DOHH2 (cell line): ENCODE results near the gene RINL.

Source experiments
- H3F3A ChIP-seq: fragments of 200-600 bp; sonication (generic), shearing (Covaris generic); 2 replicates; pipeline ENCODE4 v1.6.0; 2016; ENCODE audit warnings: antibody characterized with exemption, mild to moderate bottlenecking; ENCODE audit not compliant: control insufficient read depth, insufficient read depth
- H3K27ac ChIP-seq: fragments of 200-600 bp; sonication (generic); 2 replicates; pipeline ENCODE4 v1.5.1; 2014; ENCODE audit warnings: low read depth, mild to moderate bottlenecking, low read length, moderate library complexity
- H3K27me3 ChIP-seq: fragments of 200-600 bp; sonication (generic); 2 replicates; pipeline ENCODE4 v1.6.1; 2014; ENCODE audit warnings: mild to moderate bottlenecking, low read length, mixed read lengths; ENCODE audit not compliant: control insufficient read depth
- H3K36me3 ChIP-seq: fragments of 200-600 bp; sonication (generic); 2 replicates; pipeline ENCODE4 v1.6.1; 2014; ENCODE audit warnings: mild to moderate bottlenecking, low read length, moderate library complexity, mixed read lengths; ENCODE audit not compliant: control insufficient read depth
- H3K4me1 ChIP-seq: fragments of 200-600 bp; sonication (generic); 2 replicates; pipeline ENCODE4 v1.6.1; 2014; ENCODE audit warnings: mild to moderate bottlenecking, low read length, mixed read lengths; ENCODE audit not compliant: control insufficient read depth
- H3K4me2 ChIP-seq: fragments of 200-600 bp; sonication (generic); 2 replicates; pipeline ENCODE4 v1.6.0; 2014; ENCODE audit warnings: mild to moderate bottlenecking, low read length, moderate library complexity
- H3K4me3 ChIP-seq: fragments of 200-600 bp; sonication (generic); 2 replicates; pipeline ENCODE4 v1.5.1; 2014; ENCODE audit warnings: mild to moderate bottlenecking, low read length, mixed read lengths
- H3K79me2 ChIP-seq: fragments of 200-600 bp; sonication (generic); 2 replicates; pipeline ENCODE4 v1.6.1; 2014; ENCODE audit warnings: mild to moderate bottlenecking, low read length, mixed read lengths; ENCODE audit not compliant: control insufficient read depth
- H3K9me2 ChIP-seq: fragments of 200-600 bp; sonication (generic); replicated peaks from 2 replicates; pipeline ENCODE4 v1.6.1; 2014; ENCODE audit warnings: mild to moderate bottlenecking, low read length, mixed read lengths; ENCODE audit not compliant: control insufficient read depth
- H3K9me3 ChIP-seq: fragments of 200-600 bp; sonication (generic); 2 replicates; pipeline ENCODE4 v1.6.1; 2014; ENCODE audit warnings: antibody characterized with exemption, low read length, mixed read lengths; ENCODE audit not compliant: control insufficient read depth, insufficient read depth
- H4K20me1 ChIP-seq: fragments of 200-600 bp; sonication (generic); 2 replicates; pipeline ENCODE4 v1.6.0; 2014; ENCODE audit warnings: low read depth, mild to moderate bottlenecking, antibody characterized with exemption, low read length, moderate library complexity; ENCODE audit not compliant: control insufficient read depth, insufficient read depth
- CTCF ChIP-seq: fragments of 200-600 bp; sonication (generic); IDR thresholded peaks from one replicate; pipeline ENCODE4 v1.5.1; 2014; ENCODE audit warnings: antibody characterized with exemption, mild to moderate bottlenecking, low read depth, low read length; ENCODE audit not compliant: poor library complexity, severe bottlenecking
- EZH2phosphoT487 ChIP-seq: fragments of 200-600 bp; sonication (generic); IDR thresholded peaks from 2 replicates; pipeline ENCODE4 v1.6.1; 2017; ENCODE audit warnings: borderline replicate concordance, mild to moderate bottlenecking, antibody characterized with exemption, low read length, moderate library complexity, mixed read lengths

The RINL gene

GRCh38 chr19:38838208-38838985 is 39.7 kb downstream of the RINL start:
- Histone ChIP-seq H3K27me3 (no peaks in the 10 kb centered on the region), H3K79me2 (peaks cover 27% of the 10 kb centered on the region), H3K9me2 (no peaks in the 10 kb centered on the region), H3K4me2 (no peak overlapping the region), H3K36me3 (peaks cover 80% of the 10 kb centered on the region), H3K27ac (no peak overlapping the region), H3F3A (peaks cover 65% of the 10 kb centered on the region), H3K9me3 (no peaks in the 10 kb centered on the region), H4K20me1 (peaks cover 8% of the 10 kb centered on the region; the same call in 1 of the 2 replicates), H3K4me3 (no peak overlapping the region), H3K4me1 (peaks cover 14% of the 10 kb centered on the region)
- TF ChIP-seq CTCF (no peak), EZH2phosphoT487 (no peak)

GRCh38 chr19:38837656-38838121 is 40.4 kb downstream of the RINL start:
- H3K4me3 ChIP-seq, result no peak overlapping the region
- TF ChIP-seq EZH2phosphoT487, result no peak
- no peak for TF ChIP-seq CTCF
- H3K79me2 ChIP-seq, result peaks cover 20% of the 10 kb centered on the region
- H4K20me1 ChIP-seq, result peaks cover 7% of the 10 kb centered on the region; the same call in 1 of the 2 replicates
- H3K4me2 ChIP-seq, result no peak overlapping the region
- no peaks in the 10 kb centered on the region for H3K9me2 ChIP-seq
- H3K36me3 ChIP-seq, result peaks cover 73% of the 10 kb centered on the region
- H3F3A ChIP-seq, result peaks cover 69% of the 10 kb centered on the region
- no peak overlapping the region for H3K27ac ChIP-seq
- no peaks in the 10 kb centered on the region for H3K9me3 ChIP-seq
- peaks cover 7% of the 10 kb centered on the region for H3K4me1 ChIP-seq
- H3K27me3 ChIP-seq, result no peaks in the 10 kb centered on the region

- Histone ChIP-seq H3K4me1 (peaks cover 11% of the 10 kb centered on the region), H3K4me3 (no peak overlapping the region)
These were observed 41.0 kb downstream of the RINL start for GRCh38 chr19:38836983-38837626.

More at GRCh38 chr19:38836983-38837626, 41.0 kb downstream of the RINL start:
- no peak overlapping the region for H3K27ac ChIP-seq
- no peaks in the 10 kb centered on the region for H3K27me3 ChIP-seq
- no peaks in the 10 kb centered on the region for H3K9me3 ChIP-seq
- no peak for TF ChIP-seq EZH2phosphoT487
- TF ChIP-seq CTCF, result no peak
- H3K4me2 ChIP-seq, result no peak overlapping the region
- H4K20me1 ChIP-seq, result peaks cover 7% of the 10 kb centered on the region; the same call in 1 of the 2 replicates
- H3K9me2 ChIP-seq, result no peaks in the 10 kb centered on the region
- peaks cover 66% of the 10 kb centered on the region for H3F3A ChIP-seq
- H3K36me3 ChIP-seq, result peaks cover 67% of the 10 kb centered on the region
- H3K79me2 ChIP-seq, result peaks cover 14% of the 10 kb centered on the region
